DMS153 treated with DMSO at 0.1 percent for 48 hours (cell line): Measurements from ENCODE around the gene DGKG.

Experiments
- DNase-seq: peaks from one replicate; lab custom pipeline; 2025; ENCODE audit not compliant: unreplicated experiment; lab: John Stamatoyannopoulos, UW

DGKG gene

DNA sequence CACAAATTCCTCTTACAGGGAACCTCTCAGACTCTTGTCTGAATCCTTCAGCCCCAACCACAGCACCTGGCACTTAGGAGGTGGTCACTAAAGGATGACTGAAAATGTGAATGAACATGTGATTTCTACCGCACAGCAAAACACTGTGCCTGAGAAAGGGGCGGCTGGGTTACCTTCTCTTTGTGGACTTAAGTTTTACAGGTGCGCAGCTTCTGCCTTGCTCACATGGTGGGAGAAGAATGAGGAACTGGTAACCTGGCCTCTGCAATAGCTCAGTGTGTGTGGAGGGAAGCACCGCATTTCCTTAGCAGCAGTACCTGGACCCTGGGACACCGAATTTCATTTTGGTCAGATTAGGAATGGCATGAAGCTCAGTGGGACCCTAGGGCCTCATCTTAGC is 243.3 kb downstream of the DGKG start:
- DNase-seq: no peak

- DNase-seq: no peak
Measured at GRCh38 chr3:186117521-186118134, 244.4 kb downstream of the DGKG start.

GRCh38 chr3:186115239-186115996 is 246.6 kb downstream of the DGKG start:
- no peak for DNase-seq

DNA sequence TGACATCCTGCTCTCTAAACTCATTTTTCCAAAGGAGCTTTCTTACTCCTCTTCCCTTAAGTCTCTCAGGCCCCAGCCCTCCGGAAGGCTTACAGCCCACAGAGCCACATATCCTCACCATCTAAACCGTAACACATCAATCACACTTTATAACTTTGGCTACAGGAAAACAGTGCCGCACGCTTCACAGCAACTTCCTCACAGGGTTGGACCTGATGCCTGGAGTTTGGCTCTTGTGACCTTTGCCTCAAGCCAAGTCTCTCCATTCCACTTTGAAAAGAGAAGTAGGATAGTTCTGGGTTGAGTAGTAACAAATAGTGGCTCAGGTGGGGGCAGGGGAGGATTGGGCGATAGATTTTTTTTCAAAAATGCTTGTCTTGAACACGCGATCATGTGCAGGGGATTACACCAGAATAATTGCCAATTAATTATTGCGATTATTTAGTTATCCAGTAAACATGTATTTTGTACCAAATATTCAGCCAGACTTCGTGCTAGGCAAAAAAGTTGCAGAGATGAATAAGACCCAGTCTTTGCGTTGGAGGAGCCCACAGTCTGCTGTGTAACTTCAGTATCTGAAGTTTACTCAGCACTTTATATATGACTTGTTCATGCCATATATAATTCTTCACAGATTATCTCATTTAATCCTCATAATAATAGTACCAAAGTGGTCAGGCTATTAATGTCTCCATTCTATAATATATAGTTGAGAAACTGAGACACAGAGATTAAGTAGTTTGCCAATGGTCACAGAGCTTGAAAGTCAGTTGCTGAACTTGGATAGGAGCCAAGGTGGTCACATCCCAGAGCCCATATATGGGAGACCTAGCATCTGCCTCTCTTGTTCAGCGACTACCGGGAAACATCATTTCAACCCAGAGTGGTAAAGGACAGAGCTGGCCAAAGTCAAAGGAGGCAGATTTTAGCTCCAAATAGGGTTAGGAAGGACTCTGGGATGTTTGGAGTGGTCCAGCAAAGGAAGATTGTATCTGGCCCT is 250.8 kb downstream of the DGKG start:
- DNase-seq: no peak

DNA sequence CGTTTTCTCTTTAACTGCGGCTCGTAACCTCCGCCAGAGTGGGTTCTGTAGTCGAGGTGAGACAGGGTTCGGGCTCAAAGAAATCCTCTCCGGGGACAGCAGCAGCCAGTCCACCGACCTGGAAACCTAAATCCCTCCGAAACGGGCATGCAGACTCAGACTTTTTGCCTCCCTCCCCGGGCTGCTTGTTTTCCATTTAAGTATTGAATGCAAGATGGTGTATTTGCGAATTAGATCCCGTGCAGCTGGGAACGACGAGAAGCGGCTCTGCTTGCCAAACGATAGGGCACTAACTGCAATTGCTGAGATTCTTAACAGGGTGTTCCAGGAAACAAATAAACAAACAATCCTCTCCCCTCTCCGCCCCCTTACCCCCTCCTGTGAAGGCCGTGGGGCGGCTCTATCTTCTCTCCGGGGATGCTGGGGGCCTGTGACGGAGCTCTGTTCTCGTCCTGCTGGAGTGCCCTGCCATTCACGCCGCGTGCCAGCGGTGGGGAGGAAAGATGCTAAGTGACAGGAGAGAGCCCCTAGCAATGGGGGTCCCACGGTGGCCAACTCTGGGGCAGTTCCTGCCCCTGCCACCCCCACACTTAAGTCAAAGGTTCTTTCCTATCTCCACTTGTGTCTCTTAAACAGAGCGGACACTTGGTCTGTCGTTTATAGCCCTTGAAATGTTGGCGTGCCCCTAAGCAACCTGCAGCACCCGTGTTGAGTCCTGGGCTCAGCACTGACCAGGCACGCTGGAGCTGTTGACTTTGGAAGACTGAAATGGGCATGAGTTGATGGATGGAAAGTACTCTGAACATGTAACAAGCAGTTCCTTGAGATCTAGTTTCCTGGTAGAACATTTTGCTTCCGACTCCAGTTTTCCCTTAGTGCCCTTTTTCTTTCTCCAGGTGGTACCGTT is 251.9 kb downstream of the DGKG start:
- DNase-seq: no peak

GRCh38 chr3:186108941-186109865 is 252.8 kb downstream of the DGKG start, which contains the start of gene ETV5:
TSS of gene ETV5 (minus strand) at chr3:186109089. CDS start at chr3:186105868, 3,221 bp downstream.
- DNase-seq: peak; percentile 98

DNA sequence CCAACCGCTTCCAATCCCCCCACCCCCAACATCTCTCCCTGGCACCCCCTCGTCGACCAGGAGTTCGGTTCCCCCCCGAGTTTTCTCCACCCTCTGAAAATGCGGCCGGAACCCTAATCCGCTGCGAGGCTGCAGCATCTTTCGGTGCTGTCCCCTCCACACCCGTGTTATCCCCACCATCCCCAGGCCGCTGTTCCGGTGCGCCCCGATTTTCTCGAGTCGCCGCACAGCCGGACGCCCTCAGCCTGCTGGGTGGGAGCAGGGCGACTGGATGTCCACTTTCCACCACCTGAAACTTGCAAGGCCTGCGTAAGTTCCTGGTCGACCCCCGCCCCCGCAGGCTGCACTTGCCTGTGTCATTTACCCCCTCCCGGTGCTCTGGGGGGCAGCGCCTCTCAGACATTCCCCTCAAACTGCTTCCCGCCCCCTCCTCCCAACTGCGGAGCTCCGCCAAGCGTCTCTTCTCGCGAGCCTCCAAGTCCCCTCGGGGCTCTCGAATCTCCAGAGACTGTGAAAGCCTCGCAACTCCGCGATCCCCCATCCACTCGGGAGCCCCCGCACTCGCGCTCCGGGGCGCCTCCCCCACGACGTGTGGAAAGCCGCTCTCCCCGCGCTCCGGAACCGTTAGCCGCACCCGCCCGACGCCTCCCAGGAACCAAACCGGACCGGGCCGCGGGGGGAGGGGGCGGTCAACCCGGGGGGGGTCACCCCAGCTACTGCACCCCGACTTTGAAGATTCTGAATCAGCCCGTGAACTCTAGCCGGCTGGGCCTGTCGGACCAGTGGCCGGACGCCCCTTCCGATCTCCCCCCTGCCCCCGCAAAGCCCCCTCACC is 253.7 kb downstream of the DGKG start:
- no peak for DNase-seq

DNA sequence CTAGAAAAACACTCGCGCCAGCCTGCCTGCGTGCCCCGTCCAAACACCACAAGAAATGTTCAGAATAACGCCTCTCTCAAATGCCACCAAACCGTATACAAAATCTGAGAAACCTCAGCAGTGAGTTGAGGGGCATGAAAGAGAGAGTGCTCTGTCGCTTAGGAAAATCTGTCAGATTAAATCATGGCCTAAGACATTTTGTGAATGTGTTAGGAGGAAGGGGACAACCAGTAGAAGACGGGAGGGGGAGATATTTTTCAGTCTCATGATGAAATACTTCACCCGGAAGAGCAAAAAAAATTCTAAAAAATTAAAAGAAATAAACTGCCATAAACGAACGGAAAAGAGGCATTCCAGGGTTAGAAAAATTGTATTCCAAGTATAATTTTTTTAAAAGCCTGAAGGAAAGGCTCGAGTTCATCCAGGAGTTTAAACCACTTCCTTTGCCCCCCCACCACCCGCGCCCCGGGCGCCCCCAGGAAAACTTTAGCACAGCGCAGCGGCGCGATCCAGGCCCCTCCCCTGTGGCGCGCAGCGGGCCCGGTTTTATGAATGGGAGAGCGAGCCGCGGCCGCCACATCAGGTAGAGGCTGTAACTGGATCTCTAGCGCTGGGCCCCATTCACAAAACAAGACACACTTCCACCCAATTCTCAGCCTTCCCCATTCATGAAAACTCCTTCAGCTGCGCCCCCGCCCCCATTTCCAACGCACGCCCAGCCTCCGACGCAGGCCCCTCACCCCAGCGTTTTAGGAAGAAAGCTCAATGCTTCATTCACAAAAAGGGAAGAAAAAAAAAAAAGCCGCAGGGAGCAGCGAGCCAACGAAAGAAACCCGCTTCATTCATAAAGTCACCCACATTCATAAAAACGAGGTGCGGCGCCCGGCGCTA is 254.6 kb downstream of the DGKG start:
- DNase-seq: peak; percentile 56

- no peak for DNase-seq
Measured at GRCh38 chr3:186105543-186105942, 256.5 kb downstream of the DGKG start.

DNA sequence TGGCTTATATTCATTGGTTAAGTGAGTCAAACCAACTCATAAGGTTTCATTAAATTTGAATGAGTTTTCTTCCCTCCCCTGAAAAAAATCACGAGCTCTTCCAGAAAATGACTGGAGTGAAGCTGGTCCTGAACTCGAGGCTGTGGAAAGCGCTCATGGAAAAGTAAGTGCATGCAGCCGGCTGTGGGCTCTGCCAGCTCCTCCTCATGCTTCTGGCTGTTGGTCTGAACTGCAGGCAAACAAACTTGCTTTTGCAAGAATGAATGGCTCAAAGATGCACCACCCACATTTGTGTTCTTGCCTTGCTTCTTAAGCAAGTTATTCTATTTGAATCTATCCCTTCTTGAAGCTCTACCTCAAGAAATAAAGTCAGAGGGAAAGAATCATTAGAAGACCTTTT is 259.3 kb downstream of the DGKG start:
- DNase-seq: no peak

- no peak for DNase-seq
Measured at GRCh38 chr3:186100398-186100797, 261.6 kb downstream of the DGKG start.

DNA sequence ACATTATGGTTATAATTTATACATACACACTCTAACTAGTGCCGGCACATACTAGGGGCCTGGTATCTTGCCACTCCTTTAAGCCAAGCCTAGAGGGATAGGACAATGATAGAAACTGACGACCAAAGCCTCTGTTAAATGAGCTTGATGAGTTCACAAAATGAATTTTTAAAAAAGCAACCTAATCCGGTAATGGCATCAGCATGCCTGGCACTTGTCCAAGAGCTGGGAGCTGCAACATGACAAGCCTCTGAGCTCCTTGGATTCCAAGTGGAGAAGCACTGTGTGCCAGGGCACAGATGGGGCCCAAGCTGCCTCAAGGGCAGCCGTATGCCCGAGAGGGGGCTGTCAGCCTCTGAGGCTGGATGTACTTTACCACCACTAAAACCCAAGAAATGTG is 262.9 kb downstream of the DGKG start:
- no peak for DNase-seq

DNA sequence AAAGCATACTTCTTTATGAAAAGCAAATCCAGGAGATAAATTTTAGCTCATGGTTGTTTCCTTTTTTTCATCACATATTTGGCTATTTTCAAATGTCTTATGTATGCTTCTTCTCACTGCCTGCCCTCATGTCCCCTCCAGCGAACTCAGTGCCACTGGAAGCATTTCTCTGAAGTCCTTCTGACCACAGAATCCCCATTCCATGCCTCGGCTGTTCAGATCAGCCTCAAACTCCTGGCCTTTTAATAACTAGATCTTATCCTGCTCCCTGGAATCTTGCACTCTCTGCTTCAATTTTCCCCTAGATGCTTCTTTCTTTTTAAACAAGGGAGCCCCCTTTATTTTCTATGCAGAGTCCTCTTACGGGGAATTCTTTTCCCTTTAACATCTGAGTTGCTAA is 263.3 kb downstream of the DGKG start:
- DNase-seq: no peak

DNA sequence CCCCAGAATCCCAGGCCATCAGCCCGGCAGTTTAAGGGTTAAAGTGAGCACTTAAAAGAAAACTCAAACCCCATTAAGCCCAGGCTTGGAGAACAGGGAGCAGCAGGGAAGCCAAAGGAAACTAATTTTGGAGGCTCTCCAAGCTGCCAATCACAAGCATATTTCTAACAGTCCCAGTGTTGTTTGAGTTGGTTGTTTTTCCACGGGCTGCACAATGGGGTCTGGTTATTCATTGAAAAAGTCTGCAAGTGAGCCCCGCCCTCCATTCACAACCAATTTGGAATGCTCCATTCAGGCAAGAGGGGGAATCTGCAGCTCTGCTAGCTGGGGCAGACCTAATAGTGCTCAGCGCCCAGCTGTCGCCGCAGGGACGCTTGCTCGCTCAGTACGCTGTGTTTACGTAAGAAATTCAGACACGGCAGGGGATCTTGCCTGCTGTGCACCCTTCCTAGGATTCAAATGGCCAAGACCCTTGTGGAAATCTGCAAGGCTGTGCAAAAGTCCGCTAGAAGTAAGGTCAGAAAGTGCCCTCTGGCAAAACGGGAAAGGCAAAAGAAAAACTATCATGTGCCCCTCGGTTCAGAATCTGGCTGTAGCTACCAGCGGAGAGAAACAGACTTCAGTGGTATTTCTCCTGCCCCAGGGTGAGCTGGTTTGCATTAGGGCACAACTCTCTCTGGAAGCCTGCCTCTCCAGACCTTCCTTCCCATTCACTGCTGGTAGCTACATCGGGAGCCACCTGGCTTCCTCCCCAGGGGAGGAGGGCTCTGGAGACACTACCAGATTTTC is 264.2 kb downstream of the DGKG start:
- peak; percentile 95 for DNase-seq

- DNase-seq: no peak
Measured at GRCh38 chr3:186097317-186097662, 264.7 kb downstream of the DGKG start.
